IMR-90 (cell line): ENCODE results near the gene MED12L. TPM values are rescaled to one million over a fixed set of nuclear protein-coding genes. Genes with fewer than 3 reads are reported as not detected.

Experiments used
- ATAC-seq: fragments of 200-7000 bp; cut with Tn5 transposase; 2 replicates; pipeline ENCODE4 v1.9.1; 2020; ENCODE audit warnings: low read depth, mild to moderate bottlenecking, moderate library complexity
- BruUV-seq: library from RNA; stranded (reverse); fragments of 400-500 nt; replicated peaks from 2 replicates; lab custom pipeline; 2021; lab: Mats Ljungman, UMichigan
- CTCF ChIA-PET: fragments of 300-600 bp; formaldehyde crosslinking; extraction: SDS; loops from one replicate; lab custom pipeline; 2021; ENCODE audit warnings: antibody characterized with exemption; lab: Yijun Ruan, JAX
- POLR2A ChIA-PET: fragments of 300-600 bp; sonication (Branson Sonifier 250); formaldehyde crosslinking; loops from one replicate; lab custom pipeline; 2022; ENCODE audit warnings: antibody characterized with exemption; ENCODE audit not compliant: unreplicated experiment; lab: Charles Lee
- DNase-seq: peaks from one replicate; pipeline ENCODE4 v3.0.0; 2013
- H2AFZ ChIP-seq: replicated peaks from 2 replicates; pipeline ENCODE3; 2013; ENCODE audit warnings: low read length, mild to moderate bottlenecking; ENCODE audit not compliant: poor library complexity
- H2AK5ac ChIP-seq: 2 replicates; pipeline ENCODE4 v1.6.1; 2013; ENCODE audit warnings: low read depth, low read length, inconsistent platforms
- H2AK9ac ChIP-seq: replicated peaks from 2 replicates; pipeline ENCODE3; 2013; ENCODE audit warnings: mild to moderate bottlenecking, low read depth, low read length, moderate library complexity; ENCODE audit not compliant: poor library complexity
- H2BK120ac ChIP-seq: 2 replicates; pipeline ENCODE4 v1.6.1; 2013; ENCODE audit warnings: low read depth, low read length, inconsistent platforms
- H2BK15ac ChIP-seq: 3 replicates; pipeline ENCODE4 v1.6.1; 2013; ENCODE audit warnings: low read depth, low read length, inconsistent platforms
- H2BK20ac ChIP-seq: 2 replicates; pipeline ENCODE4 v1.6.1; 2013; ENCODE audit warnings: low read depth, mild to moderate bottlenecking, inconsistent platforms, low read length, moderate library complexity
- H2BK5ac ChIP-seq: 2 replicates; pipeline ENCODE4 v1.6.1; 2013; ENCODE audit warnings: mild to moderate bottlenecking, low read depth, low read length, inconsistent platforms; ENCODE audit not compliant: poor library complexity, severe bottlenecking
- H3K14ac ChIP-seq: replicated peaks from 2 replicates; pipeline ENCODE4 v1.6.1; 2013; ENCODE audit warnings: low read depth, low read length, inconsistent platforms
- H3K18ac ChIP-seq: 2 replicates; pipeline ENCODE4 v1.6.1; 2013; ENCODE audit warnings: low read depth, low read length, control low read depth
- H3K23ac ChIP-seq: 2 replicates; pipeline ENCODE4 v1.6.1; 2013; ENCODE audit warnings: low read depth, low read length, inconsistent platforms
- H3K27ac ChIP-seq: 2 replicates; pipeline ENCODE4 v1.5.1; 2013; ENCODE audit warnings: mild to moderate bottlenecking, control low read depth, low read length; ENCODE audit not compliant: insufficient read depth
- H3K27me3 ChIP-seq: 2 replicates; pipeline ENCODE4 v1.6.1; 2013; ENCODE audit warnings: low read length; ENCODE audit not compliant: control insufficient read depth, insufficient read depth
- H3K36me3 ChIP-seq: 2 replicates; pipeline ENCODE4 v1.6.1; 2013; ENCODE audit warnings: low read length, mixed read lengths; ENCODE audit not compliant: control insufficient read depth, insufficient read depth
- H3K4ac ChIP-seq: 2 replicates; pipeline ENCODE4 v1.6.1; 2013; ENCODE audit warnings: low read depth, low read length, inconsistent platforms
- H3K4me1 ChIP-seq: 2 replicates; pipeline ENCODE4 v1.6.1; 2013; ENCODE audit warnings: low read length, mixed read lengths; ENCODE audit not compliant: control insufficient read depth, insufficient read depth
- H3K4me2 ChIP-seq: 2 replicates; pipeline ENCODE4 v1.6.1; 2013; ENCODE audit warnings: low read depth, mild to moderate bottlenecking, control low read depth, low read length, moderate library complexity
- H3K4me3 ChIP-seq: 2 replicates; pipeline ENCODE4 v1.5.1; 2013; ENCODE audit warnings: low read depth, mild to moderate bottlenecking, control low read depth, low read length, moderate library complexity; ENCODE audit not compliant: insufficient read depth
- H3K56ac ChIP-seq: 2 replicates; pipeline ENCODE4 v1.6.1; 2013; ENCODE audit warnings: low read length, inconsistent platforms; ENCODE audit not compliant: insufficient read depth; ENCODE audit errors: extremely low read depth
- H3K79me1 ChIP-seq, 2 experiments: 2 replicates each; pipeline ENCODE4 v1.6.1; 2013; ENCODE audit warnings: low read length in 2 of 2, inconsistent platforms in 1 of 2, low read depth in 1 of 2
- H3K9ac ChIP-seq: 2 replicates; pipeline ENCODE4 v1.6.1; 2013; ENCODE audit warnings: low read depth, low read length, control low read depth
- H3K9me1 ChIP-seq: 2 replicates; pipeline ENCODE4 v1.6.1; 2013; ENCODE audit warnings: low read length, inconsistent platforms; ENCODE audit not compliant: insufficient read depth
- H3K9me3 ChIP-seq: 2 replicates; pipeline ENCODE4 v1.6.1; 2013; ENCODE audit warnings: low read length; ENCODE audit not compliant: control insufficient read depth, insufficient read depth
- H4K20me1 ChIP-seq: 2 replicates; pipeline ENCODE4 v1.6.1; 2013; ENCODE audit warnings: low read length, inconsistent platforms; ENCODE audit not compliant: insufficient read depth
- H4K5ac ChIP-seq: 2 replicates; pipeline ENCODE4 v1.6.1; 2013; ENCODE audit warnings: mild to moderate bottlenecking, low read depth, low read length, control low read depth
- H4K8ac ChIP-seq, 2 experiments: 2 replicates each; pipeline ENCODE4 v1.6.1; 2013; ENCODE audit warnings: low read depth in 2 of 2, low read length in 2 of 2, control low read depth in 1 of 2, inconsistent platforms in 1 of 2
- H4K91ac ChIP-seq: 2 replicates; pipeline ENCODE4 v1.6.1; 2013; ENCODE audit warnings: low read depth, low read length, inconsistent platforms; ENCODE audit not compliant: insufficient read depth
- BHLHE40 ChIP-seq: fragments of 150-350 bp; IDR thresholded peaks from 2 replicates; pipeline ENCODE4 v1.6.1; 2016; ENCODE audit warnings: mild to moderate bottlenecking, low read depth, low read length
- CEBPB ChIP-seq: IDR thresholded peaks from 2 replicates; pipeline ENCODE4 v1.6.1; 2012; ENCODE audit warnings: low read depth, low read length, improper control_type of control experiment
- CHD1 ChIP-seq: IDR thresholded peaks from 2 replicates; pipeline ENCODE4 v1.6.1; 2012; ENCODE audit warnings: low read depth, low read length, improper control_type of control experiment
- ELK1 ChIP-seq: fragments of 150-350 bp; IDR thresholded peaks from 2 replicates; pipeline ENCODE4 v1.6.1; 2016; ENCODE audit warnings: low read depth, mild to moderate bottlenecking, low read length, moderate library complexity, borderline replicate concordance
- FOS ChIP-seq: fragments of 150-350 bp; IDR thresholded peaks from 2 replicates; pipeline ENCODE4 v1.6.1; 2016; ENCODE audit warnings: low read depth, low read length
- MAFK ChIP-seq: IDR thresholded peaks from 2 replicates; pipeline ENCODE4 v1.6.1; 2012; ENCODE audit warnings: low read depth, low read length, improper control_type of control experiment
- MAZ ChIP-seq: IDR thresholded peaks from 2 replicates; pipeline ENCODE4 v1.6.1; 2012; ENCODE audit warnings: low read depth, mild to moderate bottlenecking, low read length, improper control_type of control experiment, moderate library complexity, borderline replicate concordance
- MXI1 ChIP-seq: IDR thresholded peaks from 2 replicates; pipeline ENCODE4 v1.6.1; 2012; ENCODE audit warnings: low read depth, mild to moderate bottlenecking, low read length, moderate library complexity, borderline replicate concordance
- NFE2L2 ChIP-seq: fragments of 150-350 bp; IDR thresholded peaks from 2 replicates; pipeline ENCODE4 v1.6.1; 2016; ENCODE audit warnings: low read depth, mild to moderate bottlenecking, low read length
- POLR2A ChIP-seq: IDR thresholded peaks from 2 replicates; pipeline ENCODE4 v1.6.1; 2012; ENCODE audit warnings: mild to moderate bottlenecking, low read depth, low read length
- RAD21 ChIP-seq: IDR thresholded peaks from 2 replicates; pipeline ENCODE4 v1.6.1; 2012; ENCODE audit warnings: low read length, improper control_type of control experiment
- RCOR1 ChIP-seq: IDR thresholded peaks from 2 replicates; pipeline ENCODE4 v1.6.1; 2012; ENCODE audit warnings: mild to moderate bottlenecking, low read length, improper control_type of control experiment; ENCODE audit not compliant: insufficient replicate concordance
- SMC3 ChIP-seq: fragments of 150-350 bp; IDR thresholded peaks from 2 replicates; pipeline ENCODE4 v1.6.1; 2016; ENCODE audit warnings: low read depth, mild to moderate bottlenecking, antibody characterized with exemption, low read length, moderate library complexity
- WGBS, 2 experiments: methylation state at CpG; one replicate each; pipeline versions ENCODE4 v1.1.5 to v1.1.7; 2013; ENCODE audit warnings: missing lambda C conversion rate in 2 of 2; ENCODE audit not compliant: insufficient read length in 1 of 2; ENCODE audit errors: extremely low coverage in 2 of 2; 5-methylcytosine and 5-hydroxymethylcytosine counted together
- dilution Hi-C: fragments of 300-500 bp; cut with HindIII; formaldehyde crosslinking; loops from one replicate; pipeline ENCODE4 v1.14.3; 2018; ENCODE audit warnings: low sequenced_read_pairs; ENCODE audit not compliant: unreplicated experiment
- in situ Hi-C: fragments of 300-500 bp; cut with MboI; formaldehyde crosslinking; loops from 3 replicates; pipeline ENCODE4 v1.14.3; 2019; ENCODE audit warnings: low sequenced_read_pairs, inconsistent platforms, mixed read lengths
- intact Hi-C: fragments of 100-400 bp; cut with micrococcal nuclease; formaldehyde crosslinking; loops from 2 replicates; pipeline ENCODE4 v1.10.0; 2022
- polyA plus RNA-seq, 3 experiments: library from polyadenylated mRNA; depleted of rRNA; stranded (reverse); fragments of >200 nt; gene quantifications; 2 replicates each; pipeline ENCODE4 v1.2.3, GENCODE V29; 2012; ENCODE audit warnings: low replicate concordance in 1 of 3
- total RNA-seq: library from RNA; depleted of rRNA; stranded (reverse); fragments of >200 nt; gene quantifications from 2 replicates; pipeline ENCODE4 v1.2.3, GENCODE V29; 2012
- TF ChIP-seq, protein P1 (sequence below): conservative IDR thresholded peaks from 2 replicates; pipeline ENCODE4 v1.5.1; 2012; ENCODE audit warnings: mild to moderate bottlenecking, low read depth, low read length, improper control_type of control experiment

Gene MED12L
- total and polyA plus RNA-seq, 2 of the 4 experiments (the other 2 are of a cell fraction): 0.05 to 0.18 TPM

DNA sequence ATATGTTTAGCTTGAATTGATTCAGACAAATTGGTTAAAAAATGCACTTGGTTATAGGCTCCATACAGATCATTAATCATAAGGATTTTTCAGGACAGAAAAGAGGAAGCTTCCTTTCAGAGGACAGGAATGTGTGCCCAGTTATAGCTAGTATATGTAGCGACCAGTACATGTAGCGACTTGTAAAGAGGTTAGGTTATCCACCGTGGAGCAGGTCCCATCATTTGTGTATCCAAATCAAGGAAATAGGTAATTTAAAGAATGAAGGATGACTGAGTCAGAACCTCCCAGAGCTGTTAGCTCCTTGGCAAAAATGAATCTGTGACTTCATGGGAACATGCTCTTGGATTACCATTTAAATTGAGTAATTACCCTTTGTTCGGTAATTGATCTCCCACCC is 314.9 kb downstream of the MED12L start:
- no peak overlapping the region for H4K91ac ChIP-seq
- no peak overlapping the region for H3K56ac ChIP-seq
- H4K5ac ChIP-seq: no peak overlapping the region
- H2BK20ac ChIP-seq: no peak overlapping the region
- in situ Hi-C loops: no loop called here
- no peak for ATAC-seq
- no peaks in the 10 kb centered on the region for H3K79me1 ChIP-seq
- H4K20me1 ChIP-seq: no peaks in the 10 kb centered on the region
- H3K4me1 ChIP-seq: peaks cover 2% of the 10 kb centered on the region
- H3K9me1 ChIP-seq: no peaks in the 10 kb centered on the region
- H3K14ac ChIP-seq: no peak overlapping the region
- no CpG with 5 or more reads among the region's 4 CpGs for WGBS, 2 experiments
- H2AK9ac ChIP-seq: no peak overlapping the region
- no TSS peak for BruUV-seq
- H3K4me2 ChIP-seq: no peak overlapping the region
- no peak overlapping the region for H2BK5ac ChIP-seq
- TF ChIP-seq MAFK (no peak), CHD1 (no peak), MXI1 (no peak), BHLHE40 (no peak), SMC3 (no peak), POLR2A (no peak), RAD21 (no peak), NFE2L2 (no peak), ELK1 (no peak), CEBPB (no peak), MAZ (no peak), RCOR1 (no peak), FOS (no peak)
- TF ChIP-seq, protein P1, sequence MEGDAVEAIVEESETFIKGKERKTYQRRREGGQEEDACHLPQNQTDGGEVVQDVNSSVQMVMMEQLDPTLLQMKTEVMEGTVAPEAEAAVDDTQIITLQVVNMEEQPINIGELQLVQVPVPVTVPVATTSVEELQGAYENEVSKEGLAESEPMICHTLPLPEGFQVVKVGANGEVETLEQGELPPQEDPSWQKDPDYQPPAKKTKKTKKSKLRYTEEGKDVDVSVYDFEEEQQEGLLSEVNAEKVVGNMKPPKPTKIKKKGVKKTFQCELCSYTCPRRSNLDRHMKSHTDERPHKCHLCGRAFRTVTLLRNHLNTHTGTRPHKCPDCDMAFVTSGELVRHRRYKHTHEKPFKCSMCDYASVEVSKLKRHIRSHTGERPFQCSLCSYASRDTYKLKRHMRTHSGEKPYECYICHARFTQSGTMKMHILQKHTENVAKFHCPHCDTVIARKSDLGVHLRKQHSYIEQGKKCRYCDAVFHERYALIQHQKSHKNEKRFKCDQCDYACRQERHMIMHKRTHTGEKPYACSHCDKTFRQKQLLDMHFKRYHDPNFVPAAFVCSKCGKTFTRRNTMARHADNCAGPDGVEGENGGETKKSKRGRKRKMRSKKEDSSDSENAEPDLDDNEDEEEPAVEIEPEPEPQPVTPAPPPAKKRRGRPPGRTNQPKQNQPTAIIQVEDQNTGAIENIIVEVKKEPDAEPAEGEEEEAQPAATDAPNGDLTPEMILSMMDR: no peak
- no peak overlapping the region for H3K18ac ChIP-seq
- ChIA-PET CTCF (no interaction called here), POLR2A (no interaction called here)
- dilution Hi-C loops: no loop called here
- H2BK15ac ChIP-seq: no peak overlapping the region
- H3K36me3 ChIP-seq: no peaks in the 10 kb centered on the region
- no peak overlapping the region for H2BK120ac ChIP-seq
- no peaks in the 10 kb centered on the region for H3K9me3 ChIP-seq
- H2AK5ac ChIP-seq: no peak overlapping the region
- H3K9ac ChIP-seq: no peak overlapping the region
- H3K23ac ChIP-seq: no peak overlapping the region
- H3K4ac ChIP-seq: no peak overlapping the region
- H3K4me3 ChIP-seq: no peak overlapping the region
- no peaks in the 10 kb centered on the region for H3K27me3 ChIP-seq
- DNase-seq: no peak
- H2AFZ ChIP-seq: no peak overlapping the region
- intact Hi-C loops: no loop called here
- H4K8ac ChIP-seq: no peak overlapping the region
- no peak overlapping the region for H3K27ac ChIP-seq
